NCI-H524 treated with DMSO at 0.1 percent for 48 hours (cell line): ENCODE data around the gene TLL1.

Experiments used
- DNase-seq: peaks from one replicate; lab custom pipeline; 2025; lab: John Stamatoyannopoulos, UW

The TLL1 gene

DNA sequence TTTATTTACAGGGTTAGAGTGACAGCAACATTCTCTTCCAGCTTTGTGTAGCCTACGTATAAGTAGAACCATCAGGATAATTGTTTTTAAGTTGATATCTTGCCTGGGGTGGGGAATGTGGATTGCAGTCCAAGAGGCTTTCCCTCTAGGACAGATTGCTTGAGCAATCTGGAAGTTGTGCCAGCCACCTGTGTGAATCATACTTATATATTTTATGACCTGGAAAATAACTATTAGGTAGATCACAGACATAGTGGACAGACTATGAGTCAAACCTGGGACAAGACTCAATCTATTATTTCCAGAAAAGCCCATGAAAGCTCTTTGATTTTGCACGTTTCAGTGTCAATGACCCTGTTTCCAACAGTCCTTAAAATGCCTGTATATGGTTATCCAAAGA is 98.9 kb downstream of the TLL1 start:
- no peak for DNase-seq

DNA sequence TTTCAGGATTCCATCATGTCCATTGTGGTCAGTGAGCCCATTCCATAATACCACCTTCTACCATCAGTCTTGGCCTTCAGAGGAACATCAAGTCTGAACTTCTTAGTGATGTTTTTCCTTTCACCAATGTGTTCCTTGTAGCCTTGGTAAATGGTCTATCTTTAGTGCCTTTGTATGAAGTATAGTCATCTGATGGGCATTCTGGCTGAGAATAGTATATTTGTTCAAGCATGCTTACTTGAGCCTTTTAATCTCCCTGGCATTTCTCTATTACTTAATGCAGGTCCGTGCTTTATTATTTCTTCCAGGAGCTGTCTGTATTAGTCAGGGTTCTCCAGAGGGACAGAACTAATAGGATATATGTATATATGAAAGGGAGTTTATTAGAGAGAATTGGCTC is 99.7 kb downstream of the TLL1 start:
- no peak for DNase-seq

DNA sequence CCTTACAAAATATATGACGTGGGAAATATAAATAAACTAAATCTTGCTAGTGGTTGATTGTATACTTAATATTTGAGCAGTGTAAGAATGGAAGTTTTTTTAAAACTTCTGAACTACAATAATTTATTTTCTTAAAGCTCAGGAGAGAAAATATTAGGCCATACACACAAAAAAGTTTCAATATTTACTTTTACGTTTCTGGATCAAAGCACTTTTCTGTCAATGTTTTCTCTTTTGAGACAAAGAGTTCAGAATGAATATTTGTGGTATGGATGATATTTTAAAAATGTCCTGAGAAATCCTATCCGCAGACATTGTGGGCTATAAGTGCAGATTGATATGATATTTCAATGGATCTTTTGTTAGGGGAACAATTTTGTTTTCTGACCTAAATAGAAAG is 109.9 kb downstream of the TLL1 start:
- DNase-seq, result no peak

DNA sequence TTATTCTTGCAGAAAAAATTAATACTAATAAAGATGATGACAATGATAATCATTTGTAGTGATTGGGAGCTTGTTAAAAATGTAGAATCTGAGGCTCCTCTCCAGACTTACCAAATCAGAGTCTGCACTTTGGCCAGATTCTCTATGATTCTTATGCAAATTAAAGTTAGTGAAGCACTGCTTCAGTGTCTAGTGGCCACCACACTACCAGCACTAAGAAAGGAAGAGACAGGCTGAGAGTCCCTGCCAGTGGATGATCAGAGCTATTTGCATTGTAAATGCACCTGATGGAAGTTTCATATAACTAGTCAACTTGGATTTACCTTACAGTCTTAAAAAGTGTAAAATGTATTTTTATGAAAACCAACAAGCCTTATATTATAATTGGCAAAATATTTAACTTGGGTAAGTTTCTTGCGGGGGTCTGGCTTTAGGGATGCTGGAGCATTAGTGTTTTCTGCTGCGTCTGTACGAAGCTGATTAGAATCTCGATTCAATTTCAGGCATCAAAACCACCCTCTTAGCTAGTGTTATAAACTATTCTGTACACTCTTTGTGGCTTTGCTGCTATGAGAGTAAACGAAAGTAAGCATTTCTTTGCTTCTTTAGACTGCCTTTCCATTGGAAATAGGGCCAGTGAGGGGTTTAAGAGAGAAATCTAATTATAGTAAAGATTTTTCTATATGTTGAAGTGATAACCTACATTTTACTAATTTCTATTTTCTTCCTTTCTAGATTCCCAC is 114.1 kb downstream of the TLL1 start:
- no peak for DNase-seq

DNA sequence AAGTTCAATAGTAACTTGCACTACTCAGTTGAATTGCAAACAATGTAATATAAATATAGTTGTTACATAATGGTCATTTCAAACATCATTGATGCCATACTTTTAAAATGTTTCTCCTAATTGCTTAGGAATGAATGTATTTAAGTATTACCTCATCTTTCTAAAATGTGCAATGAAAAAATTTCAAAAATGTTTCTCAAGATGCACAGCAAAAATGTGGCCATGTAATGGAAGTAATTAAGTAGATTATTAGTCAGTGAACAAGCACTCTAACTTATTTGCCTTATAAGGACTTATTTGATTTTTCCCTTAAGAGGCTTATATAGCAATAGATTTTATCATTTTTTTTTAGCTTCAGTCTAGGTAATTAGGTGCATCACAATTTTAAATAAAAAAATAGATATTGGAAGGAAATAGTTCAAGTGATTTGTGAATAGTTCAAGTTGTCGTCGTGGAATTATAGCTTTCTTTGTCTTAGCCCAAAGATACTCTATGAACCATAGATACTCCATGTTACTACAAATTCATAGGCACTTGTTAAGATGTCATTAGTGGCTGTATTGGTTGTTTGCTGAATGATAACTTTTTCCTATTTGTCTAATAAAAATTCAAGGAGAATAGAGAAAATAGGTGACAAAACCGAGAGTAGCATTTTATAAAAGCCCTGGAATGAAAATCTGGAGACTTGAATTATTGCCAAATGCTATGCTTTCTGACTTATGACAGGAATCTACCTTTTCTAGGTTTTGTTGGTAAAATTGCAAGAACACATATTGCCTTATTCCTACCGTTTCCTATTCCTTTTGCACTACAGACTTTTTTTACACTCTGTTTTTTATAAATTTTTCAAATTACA is 118.5 kb downstream of the TLL1 start:
- no peak for DNase-seq

DNA sequence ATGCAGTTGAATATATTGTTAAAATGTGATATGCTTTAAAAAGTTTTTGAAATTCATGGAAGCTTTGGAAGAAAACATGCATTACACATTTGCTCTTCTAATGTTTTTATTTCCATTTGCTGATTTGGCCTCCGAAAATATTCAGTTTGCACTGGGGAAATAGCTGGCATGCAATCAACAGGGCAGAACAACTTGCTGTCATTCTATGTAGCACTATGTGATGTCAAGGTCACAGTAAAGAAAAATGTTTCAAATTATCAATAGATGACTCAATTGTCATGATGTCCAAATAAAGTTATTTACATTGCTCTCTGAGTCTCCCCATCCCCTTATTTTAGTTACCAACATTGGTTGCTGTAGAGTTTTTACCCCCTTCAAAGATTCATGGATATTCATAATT is 119.2 kb downstream of the TLL1 start:
- DNase-seq, result no peak

DNA sequence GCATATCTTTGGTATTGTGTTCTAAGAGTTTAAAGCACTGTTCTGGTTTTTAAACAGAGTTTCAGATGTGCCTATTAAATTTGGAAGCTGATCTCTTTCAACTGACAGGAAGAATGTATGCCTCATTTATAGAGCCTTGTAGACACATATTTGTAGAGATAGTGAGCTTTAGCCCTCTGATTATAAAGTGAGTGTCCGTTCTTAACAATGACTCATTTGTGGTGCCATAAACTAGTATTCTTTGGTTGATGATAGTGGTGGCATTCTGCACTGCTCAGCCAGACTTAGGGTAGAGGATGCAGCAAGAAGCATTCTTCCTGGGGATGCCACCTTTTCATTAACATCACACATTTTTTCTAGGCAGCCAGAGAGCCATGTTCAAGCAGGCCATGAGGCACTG is 121.7 kb downstream of the TLL1 start:
- DNase-seq, result no peak

DNA sequence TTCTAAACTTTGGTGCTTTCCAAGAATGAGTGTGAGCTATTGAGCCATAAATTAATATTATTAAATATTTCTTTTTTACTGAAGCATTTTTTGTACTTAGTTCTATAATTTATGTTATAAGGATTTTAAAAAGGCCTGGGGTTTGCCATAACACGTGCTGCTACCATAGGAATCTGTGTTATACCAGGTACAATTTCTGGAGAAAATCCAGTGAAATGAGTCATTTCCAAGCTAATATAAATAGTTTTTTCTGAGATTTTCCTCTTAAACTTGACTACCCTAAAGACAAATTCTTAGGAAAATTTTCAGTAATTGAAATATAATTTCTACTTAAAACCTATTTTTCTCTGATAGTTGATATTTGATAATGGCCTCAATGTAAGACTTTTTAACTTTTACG is 130.8 kb downstream of the TLL1 start:
- DNase-seq, result no peak

DNA sequence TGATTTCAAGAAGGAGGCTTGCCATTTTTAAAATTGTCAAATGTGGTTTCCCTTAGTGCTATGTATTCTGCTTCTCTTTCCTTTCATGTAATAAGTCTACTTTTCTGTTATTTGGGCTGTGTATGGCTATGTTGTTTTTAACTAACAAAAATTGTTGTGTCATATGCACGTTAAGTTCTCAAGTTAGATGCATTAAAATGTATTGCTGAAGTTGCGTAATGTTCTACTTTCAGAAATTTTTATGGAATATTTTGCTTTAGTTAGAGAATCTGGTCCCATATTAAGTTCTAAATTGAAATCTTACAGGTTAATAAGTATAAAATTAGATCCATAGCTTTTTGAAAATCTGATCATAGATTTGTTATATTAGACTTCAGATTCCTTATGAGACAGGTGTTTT is 133.2 kb downstream of the TLL1 start:
- no peak for DNase-seq

DNA sequence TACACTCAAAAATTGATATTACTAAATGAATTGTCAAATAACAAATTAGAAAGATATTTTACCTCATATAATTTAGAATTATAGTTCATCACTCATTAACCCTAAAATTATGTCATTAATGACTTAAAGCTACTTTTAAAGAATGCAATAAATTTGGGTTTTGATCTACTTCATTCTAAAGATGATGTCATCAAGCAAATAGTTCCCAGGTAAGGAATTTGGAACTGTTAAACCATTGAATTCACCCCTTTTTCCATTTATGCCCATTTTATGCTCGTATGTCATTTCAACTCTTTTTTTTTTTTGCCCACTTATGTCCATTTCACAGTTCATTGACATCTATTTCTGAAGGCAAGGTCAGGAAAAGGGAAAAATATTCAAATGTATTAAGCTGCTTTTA is 135.5 kb downstream of the TLL1 start:
- DNase-seq, result no peak

DNA sequence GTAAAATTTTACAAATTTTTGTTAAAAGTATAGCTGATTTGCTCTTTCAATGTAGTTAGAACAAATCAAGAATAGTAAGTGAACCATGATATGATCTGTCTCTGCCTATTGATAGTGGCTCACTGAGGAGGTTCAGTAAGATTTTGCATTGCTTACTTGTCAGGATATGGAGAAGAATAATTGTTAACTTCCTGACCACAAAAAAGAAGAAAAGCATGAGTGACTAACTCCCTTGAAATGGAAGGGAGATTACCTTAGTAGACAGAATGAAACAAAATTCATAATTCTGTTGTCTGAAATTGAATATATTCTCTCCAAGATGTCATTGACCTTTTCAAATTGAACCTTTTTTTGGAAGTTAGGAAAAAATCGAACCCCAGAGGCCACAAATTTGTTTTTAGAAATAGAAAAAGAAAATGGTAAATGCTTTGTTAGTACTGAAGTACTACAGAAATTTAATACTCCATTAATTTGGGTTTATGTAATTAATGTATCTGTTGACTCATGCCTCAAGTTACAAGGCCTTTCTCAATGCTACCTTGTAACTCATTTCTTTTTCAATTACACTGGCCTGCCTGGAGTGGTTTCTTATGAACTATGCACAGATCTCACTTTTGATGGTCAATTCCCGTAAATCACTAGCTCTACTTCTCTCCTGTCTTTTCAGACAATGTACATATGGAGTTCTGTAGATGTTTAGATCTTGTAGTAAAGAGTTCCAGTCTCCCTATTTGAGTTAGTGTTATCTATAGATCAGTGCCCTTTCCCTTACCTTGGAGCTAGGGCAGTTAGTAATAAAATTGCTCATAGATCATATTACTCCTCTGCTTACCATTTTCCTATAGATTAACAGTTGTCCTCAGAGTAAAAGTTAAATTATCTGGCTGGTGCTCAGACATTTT is 139.3 kb downstream of the TLL1 start:
- DNase-seq, result no peak

DNA sequence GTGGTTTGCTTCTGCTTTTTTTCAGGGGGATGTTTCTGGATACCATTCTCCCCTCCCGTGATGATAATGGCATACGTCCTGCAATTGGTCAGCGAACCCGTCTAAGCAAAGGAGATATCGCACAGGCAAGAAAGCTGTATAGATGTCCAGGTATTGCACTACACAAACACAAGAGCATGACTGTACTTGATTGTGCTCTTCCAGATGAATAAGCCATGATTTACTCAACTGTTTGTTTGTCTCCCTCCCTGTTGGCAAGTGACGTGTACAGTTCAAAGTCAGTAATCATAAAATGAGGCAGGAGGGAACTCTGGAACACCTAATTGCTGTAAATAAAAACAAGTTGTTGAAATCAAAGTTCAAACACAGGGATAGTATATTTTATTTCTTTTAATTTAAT is 141.4 kb downstream of the TLL1 start:
- DNase-seq, result no peak

DNA sequence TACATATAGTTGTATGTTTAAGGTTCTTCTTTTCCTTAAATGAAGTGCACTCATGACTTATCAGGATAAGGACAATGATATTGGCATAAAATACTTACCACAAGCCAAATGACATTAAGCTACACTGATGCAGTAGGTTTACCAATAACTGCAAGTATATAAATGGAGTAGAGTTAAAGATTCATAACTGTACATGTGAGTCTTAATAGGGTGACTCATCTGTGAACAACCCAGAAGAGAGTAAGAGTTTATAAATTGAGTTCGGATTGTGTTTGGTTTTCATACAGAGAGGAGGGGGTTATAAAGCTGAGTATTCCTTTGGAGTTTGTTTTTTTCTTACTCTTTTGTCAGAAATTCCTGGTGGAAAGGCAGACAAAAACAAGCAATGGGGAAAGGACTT is 144.8 kb downstream of the TLL1 start:
- no peak for DNase-seq

DNA sequence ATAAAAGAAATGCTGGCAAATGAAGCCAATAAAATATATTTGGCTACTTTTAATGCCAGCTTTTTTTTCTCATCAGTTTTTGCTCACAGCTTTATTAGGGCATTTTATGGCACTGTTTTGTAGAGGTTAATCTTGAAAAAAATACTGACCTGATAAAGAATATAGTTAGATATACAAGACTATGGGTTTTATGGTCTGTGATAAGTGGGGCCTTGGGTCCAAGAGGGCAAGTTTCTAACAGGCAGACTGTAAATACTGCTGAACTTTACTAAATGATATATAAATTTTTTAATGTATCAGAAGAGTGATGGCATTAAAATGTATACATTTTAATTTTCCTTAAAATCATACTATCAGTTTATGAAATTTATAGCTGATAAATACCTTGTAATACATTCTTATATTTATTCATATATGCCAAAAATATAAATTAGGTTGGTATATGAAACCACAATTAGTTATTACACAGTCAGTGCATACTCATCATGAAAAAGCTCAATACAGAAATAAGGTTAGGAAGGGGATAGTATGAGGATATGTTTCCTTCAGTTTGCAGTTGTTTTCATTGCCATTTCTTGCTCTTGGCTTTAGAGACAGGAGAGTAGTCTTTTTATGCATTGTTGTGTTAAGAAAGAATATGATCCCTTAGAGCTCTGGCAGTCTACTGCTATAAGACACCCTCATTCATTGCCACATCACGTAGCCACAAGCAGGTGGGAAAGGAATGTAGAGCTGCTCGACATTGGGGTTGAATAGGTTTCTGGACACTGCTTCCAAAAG is 146.6 kb downstream of the TLL1 start:
- no peak for DNase-seq

DNA sequence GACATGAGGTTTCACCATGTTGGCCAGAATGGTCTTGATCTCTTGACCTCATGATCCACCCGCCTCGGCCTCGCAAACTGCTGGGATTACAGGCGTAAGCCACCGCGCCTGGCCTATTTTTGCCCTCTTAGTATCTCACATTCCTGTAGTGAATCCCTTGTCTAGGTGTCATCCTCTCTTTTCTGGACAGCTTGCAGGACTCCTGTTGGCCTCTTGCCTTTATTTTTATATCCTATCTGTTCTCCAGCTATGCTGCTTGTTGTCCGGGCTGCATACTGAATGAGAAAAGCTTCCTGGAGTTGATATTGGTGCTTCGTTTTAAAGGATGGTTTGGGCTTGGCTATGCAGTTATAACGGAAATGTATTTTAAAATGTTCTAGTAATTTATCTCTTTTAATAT is 148.6 kb downstream of the TLL1 start:
- no peak for DNase-seq

DNA sequence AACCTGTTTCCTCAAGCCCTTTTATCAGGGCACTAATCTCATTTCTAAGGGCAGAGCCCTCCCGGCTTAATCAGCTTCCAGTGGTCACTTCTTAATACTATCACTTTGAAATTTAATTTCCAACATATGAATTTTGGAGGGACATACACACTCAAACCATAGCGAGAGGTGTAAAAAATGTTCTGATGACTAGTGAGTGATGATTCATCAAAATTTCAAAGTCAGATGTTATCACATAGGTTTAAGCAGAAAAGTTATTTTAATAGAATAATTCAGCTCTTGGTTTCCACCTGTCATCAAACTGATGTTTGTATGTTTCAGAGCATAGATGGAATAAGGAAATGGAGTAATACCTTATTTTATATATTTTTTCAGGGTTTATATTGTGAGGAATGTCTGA is 161.9 kb downstream of the TLL1 start:
- no peak for DNase-seq

DNA sequence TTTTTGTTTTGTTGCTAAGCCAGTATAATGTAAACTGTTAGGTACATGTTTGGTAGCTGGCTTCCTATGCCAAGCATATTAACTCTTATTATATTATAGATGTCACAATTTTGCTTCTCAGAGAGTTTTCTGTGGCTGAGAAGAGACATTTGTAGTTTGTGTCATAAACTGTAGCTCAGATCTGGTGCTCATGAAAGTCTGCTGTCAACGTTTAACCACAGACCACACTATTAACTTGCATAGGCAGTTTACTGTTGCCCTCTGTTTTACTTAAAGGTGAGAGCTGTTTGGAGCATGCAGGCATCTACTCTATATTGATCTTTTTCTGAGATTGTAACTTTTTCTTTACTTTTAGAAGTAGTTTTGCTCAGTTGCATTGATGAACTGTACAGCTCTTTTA is 166.8 kb downstream of the TLL1 start:
- no peak for DNase-seq

DNA sequence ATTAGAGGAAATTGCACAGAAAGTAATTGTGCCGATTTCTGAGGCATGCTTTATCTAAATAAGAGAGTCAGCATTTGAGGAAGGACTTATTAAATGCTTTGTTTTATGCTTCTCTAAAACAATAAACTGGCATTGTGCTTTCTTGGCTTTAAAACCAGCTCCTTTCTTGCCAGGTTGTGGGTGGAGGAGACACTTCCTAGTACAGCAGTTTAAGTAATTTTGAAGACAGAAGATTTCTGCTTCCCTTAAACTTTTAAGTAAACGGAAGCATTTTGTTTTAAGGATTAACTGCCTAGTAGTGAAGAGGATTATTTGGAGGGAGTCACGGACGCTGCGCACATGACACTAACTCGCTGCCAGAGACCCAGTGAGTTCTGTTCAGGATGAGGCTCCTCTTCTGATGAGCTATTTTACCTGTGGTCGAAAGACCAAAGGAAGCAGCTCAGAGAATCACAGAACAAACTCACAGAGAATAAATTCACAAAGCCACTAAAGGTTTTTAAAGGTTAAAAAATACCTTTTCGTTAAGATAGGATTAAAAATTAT is 169.5 kb downstream of the TLL1 start:
- DNase-seq, result no peak

DNA sequence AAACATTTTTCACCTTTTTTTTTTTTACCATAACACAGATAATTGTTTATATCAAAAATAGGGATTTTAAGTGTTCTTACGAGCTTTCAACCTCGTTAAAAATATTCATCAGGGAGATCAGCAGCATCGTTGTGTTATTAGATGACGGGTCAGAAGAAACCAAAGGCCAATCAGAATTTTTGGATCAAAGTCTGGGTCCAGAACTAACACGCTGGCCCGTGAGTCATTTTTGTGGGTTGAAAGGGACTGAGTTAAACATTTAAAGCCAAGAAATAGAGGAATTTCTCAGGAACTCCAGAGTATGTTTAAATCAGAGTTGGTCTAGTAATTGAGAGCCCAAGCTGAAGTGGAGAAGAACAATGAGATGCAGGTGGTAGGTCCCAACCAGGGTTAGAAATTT is 170.8 kb downstream of the TLL1 start:
- no peak for DNase-seq

DNA sequence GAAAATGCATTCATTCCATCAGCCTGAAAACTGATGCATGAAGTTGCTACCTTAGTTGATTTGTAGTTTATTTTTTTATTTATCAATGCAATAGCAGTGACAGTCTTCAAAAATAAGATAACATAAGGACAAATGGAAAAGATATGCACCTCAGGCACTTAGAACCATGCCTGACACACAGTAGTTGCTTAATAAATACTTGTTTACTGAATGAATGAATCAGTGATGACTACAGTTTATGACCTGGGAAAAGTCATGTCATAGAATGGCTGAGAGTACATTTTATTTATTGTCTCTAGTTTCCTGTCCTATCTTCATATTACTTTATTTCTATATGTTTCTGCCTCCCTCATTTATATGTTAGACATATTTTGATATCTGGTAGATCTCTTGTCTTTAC is 171.8 kb downstream of the TLL1 start:
- no peak for DNase-seq

DNA sequence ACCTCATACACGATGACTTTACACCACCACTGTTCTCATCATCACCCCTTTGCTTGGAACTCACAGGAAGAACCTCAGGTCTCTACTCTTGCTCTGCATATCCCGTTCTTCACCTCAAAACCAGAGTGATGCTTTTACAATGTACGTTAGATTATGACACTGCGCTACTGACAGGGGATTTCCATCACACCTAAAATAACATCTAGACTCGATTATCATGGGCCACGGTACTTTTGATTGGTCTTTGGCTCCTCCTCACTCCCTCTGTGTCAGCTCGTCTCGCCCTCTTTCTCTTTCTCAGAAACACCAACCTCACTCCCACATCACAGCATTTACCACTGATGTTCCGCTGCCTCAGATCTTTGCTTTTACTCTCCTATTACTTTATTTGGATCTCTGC is 172.4 kb downstream of the TLL1 start:
- DNase-seq, result no peak

DNA sequence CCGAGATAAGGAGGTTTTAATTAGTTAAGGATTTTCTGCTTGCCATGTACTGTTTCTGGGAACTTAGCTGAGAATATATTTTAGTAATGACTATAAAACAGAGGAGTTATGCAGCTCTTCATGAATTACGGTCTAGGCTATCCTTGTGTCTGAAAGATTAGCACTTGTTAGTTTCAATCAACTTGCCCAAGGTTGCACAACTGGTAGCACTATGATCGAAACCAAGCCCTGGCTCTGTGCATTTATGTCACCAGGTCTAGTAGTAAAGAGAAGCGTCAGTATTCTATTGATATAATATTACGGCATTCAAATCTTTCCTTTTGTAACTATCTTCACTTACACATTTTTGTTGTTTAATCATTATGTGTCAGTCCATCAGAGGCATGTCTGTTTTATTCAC is 176.0 kb downstream of the TLL1 start:
- DNase-seq, result no peak
